Measurements from ENCODE around the gene MON2.

- TF ChIP-seq CTCF (IDR thresholded peaks at IDR 0.05; ENCODE audit: borderline replicate concordance, extremely low read depth, low read length, poor library complexity, severe bottlenecking) = no peak
- TF ChIP-seq EZH2 (IDR thresholded peaks at IDR 0.05; ENCODE audit: borderline replicate concordance, low read depth, low read length, severe bottlenecking) = no peak
These were observed 118.0 kb downstream of the MON2 start for GRCh38 chr12:62584619-62585018.
